Measurements from ENCODE around the gene PDILT. TPM values are rescaled to one million over a fixed set of nuclear protein-coding genes. Genes with fewer than 3 reads are reported as not detected.

PDILT gene
- total and polyA plus RNA-seq, 2 donors (not counting 3 experiments of a cell fraction or from before 2014, with no cell fraction given) = not detected

DNA sequence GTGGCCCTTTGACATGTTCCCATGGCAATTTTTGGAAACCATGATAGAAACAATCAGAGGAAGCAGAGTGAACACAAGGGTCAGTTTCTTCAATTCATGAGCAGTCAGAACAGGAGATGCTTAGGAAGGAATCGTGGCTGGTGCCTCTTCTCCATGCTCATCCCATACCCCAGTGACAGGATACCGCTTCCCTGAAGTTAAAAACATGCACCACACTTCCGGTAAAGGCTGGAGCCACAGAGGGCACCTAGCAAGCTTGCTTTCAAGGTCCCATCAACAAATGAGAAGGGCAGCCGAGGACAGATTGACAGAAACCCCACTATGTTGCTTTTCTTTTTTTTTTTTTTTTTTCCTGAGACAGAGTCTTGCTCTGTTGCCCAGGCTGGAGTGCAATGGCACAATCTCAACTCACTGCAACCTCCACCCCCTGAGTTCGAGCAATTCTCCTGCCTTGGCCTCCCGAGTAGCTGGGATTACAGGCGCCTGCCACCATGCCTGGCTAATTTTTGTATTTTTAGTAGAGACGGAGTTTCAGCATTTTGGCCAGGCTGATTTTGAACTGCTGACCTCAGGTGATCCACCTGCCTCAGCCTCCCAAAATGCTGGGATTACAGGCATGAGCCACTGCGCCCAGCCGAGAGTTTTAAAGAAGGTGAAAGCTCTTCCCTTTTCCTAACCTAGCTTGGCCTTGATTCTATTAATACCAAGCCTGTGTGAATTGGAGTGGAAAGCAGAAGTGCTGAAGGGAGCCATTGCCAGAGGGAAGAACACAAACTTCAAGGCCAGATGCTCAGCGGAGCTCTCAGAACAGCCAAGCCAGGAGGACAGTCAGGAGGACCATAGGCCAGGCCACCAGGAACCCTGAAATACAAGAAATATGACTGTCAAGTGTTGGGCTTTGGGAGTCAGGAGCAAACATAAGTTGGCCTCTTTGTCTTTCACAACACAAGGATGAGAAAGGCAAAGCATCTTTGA is 93.8 kb downstream of the PDILT start:
- Histone ChIP-seq H3K36me3 (ENCODE audit: control insufficient read depth in 2 of 2, extremely low read depth in 1 of 2, insufficient read depth in 2 of 2, low read length in 2 of 2) (no peaks in the 10 kb centered on the region), H4K20me1 (replicated peaks; ENCODE audit: control insufficient read depth, extremely low read depth, insufficient read depth, low read length) (no peaks in the 10 kb centered on the region), H3K27ac (ENCODE audit: insufficient read depth, low read depth, low read length) (no peak overlapping the region), H3K9ac (replicated peaks; ENCODE audit: extremely low read depth, insufficient read depth, low read length) (no peak overlapping the region), H3K9me3 (replicated peaks; ENCODE audit: control insufficient read depth, insufficient read depth, low read length) (no peaks in the 10 kb centered on the region), H3K27me3 (ENCODE audit: control insufficient read depth in 2 of 2, insufficient read depth in 2 of 2, low read length in 2 of 2) (no peaks in the 10 kb centered on the region), H3K79me2 (ENCODE audit: control insufficient read depth, insufficient read depth, low read length) (no peaks in the 10 kb centered on the region), H3K9me1 (replicated peaks; ENCODE audit: control insufficient read depth, extremely low read depth, insufficient read depth, low read length) (no peaks in the 10 kb centered on the region), H2AFZ (ENCODE audit: low read depth, low read length) (no peak overlapping the region), H3K4me2 (ENCODE audit: insufficient read depth, low read length) (no peak overlapping the region), H3K4me1 (ENCODE audit: control insufficient read depth, extremely low read depth, insufficient read depth, low read length) (no peaks in the 10 kb centered on the region), H3K4me3 (replicated peaks in 1 of 3; ENCODE audit: insufficient read depth in 1 of 3, low read depth in 1 of 3, low read length in 3 of 3) (no peak overlapping the region)
- intact Hi-C loops (cut with micrococcal nuclease) = no loop called here
- dilution Hi-C loops (cut with MboI; ENCODE audit: extremely low pct_ligation_motif_present, low sequenced_read_pairs) = no loop called here
- POLR2A ChIA-PET = no interaction called here
- no peak for TF ChIP-seq JUN (IDR thresholded peaks at IDR 0.05; ENCODE audit: borderline replicate concordance, insufficient read depth, insufficient read length, low read depth)
- no peak for TF ChIP-seq POLR2AphosphoS5 (IDR thresholded peaks at IDR 0.05; ENCODE audit: insufficient read depth, low read depth, low read length)
- TF ChIP-seq, protein P1, sequence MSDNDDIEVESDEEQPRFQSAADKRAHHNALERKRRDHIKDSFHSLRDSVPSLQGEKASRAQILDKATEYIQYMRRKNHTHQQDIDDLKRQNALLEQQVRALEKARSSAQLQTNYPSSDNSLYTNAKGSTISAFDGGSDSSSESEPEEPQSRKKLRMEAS (IDR thresholded peaks at IDR 0.05; ENCODE audit: insufficient read depth, insufficient read length) = no peak
- TF ChIP-seq POLR2A (IDR thresholded peaks at IDR 0.05; ENCODE audit: low read depth, low read length) = no peak
- TF ChIP-seq FOS (IDR thresholded peaks at IDR 0.05; ENCODE audit: borderline replicate concordance, insufficient read depth, low read length) = no peak
- TF ChIP-seq, protein P2, sequence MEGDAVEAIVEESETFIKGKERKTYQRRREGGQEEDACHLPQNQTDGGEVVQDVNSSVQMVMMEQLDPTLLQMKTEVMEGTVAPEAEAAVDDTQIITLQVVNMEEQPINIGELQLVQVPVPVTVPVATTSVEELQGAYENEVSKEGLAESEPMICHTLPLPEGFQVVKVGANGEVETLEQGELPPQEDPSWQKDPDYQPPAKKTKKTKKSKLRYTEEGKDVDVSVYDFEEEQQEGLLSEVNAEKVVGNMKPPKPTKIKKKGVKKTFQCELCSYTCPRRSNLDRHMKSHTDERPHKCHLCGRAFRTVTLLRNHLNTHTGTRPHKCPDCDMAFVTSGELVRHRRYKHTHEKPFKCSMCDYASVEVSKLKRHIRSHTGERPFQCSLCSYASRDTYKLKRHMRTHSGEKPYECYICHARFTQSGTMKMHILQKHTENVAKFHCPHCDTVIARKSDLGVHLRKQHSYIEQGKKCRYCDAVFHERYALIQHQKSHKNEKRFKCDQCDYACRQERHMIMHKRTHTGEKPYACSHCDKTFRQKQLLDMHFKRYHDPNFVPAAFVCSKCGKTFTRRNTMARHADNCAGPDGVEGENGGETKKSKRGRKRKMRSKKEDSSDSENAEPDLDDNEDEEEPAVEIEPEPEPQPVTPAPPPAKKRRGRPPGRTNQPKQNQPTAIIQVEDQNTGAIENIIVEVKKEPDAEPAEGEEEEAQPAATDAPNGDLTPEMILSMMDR (IDR thresholded peaks at IDR 0.05; ENCODE audit: extremely low read depth in 1 of 2, insufficient read depth in 1 of 2, low read depth in 1 of 2, low read length in 2 of 2) = no peak
- no peak for TF ChIP-seq EZH2 (IDR thresholded peaks at IDR 0.05; ENCODE audit: borderline replicate concordance, low read depth, low read length, severe bottlenecking)
- TF ChIP-seq GATA2 (IDR thresholded peaks at IDR 0.05; ENCODE audit: insufficient read depth, insufficient read length, low read depth, low read length) = no peak
- TF ChIP-seq MYC (IDR thresholded peaks at IDR 0.05; ENCODE audit: low read depth, low read length) = no peak
- DNase-seq (ENCODE audit: low read depth, low spot score) (no peak), FAIRE-seq (no peak)
- CTCF ChIA-PET = no interaction called here
- BruUV-seq (replicated peaks) = no TSS peak

All from endothelial cell of umbilical vein (primary cell).